Amygdala (tissue), 56 donors: ENCODE data around the gene DCC.

ENCODE experiments used
- DNase-seq, 56 donors: peaks; one replicate each; lab custom pipeline; 2025; lab: John Stamatoyannopoulos, UW

DCC gene

GRCh38 chr18:52991246-52991645, 651.2 kb downstream of the DCC start:
- no peak for DNase-seq

DNA sequence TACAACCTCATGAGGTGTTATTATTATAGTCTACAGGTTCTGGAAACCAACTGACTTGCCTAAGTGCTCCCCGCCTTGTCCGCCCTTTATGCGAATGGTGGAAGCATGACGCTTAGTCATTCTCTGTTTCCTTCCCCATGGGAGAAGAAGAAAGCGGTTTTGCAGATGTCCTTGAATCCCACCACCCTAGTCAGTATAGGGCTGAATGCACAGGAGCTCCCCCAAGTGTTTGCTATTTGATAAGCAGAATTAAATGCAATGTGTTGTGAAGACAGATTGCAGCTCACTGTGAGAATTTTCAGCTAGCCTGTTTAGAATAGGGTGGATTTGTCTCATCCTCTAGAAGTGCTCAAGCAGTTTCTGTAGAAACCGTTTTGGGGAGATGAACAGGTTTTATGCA, 652.0 kb downstream of the DCC start:
- DNase-seq: no peak

GRCh38 chr18:52995875-52996274, 655.9 kb downstream of the DCC start:
- DNase-seq: no peak

DNA sequence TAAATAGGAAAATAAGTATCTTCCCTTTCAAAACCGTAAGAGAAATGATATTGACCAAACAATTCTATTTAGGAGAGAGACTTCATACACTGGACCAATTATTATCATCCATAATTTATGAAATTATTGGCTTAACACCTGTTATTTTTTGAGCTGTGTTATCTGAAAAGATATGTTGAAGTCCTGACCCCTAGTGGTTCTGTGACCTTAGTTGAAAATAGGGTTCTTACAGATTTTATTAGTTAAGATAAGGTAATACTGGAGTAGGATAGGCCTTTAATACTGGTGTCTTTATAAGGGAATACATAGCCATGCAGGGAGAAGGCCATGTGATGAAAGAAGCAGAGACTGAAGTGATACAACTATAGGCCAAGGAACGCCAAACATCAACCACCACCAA, 659.6 kb downstream of the DCC start:
- no peak for DNase-seq

GRCh38 chr18:53004798-53005197, 664.8 kb downstream of the DCC start:
- DNase-seq: no peak

GRCh38 chr18:53018791-53019190, 678.8 kb downstream of the DCC start:
- no peak for DNase-seq

DNA sequence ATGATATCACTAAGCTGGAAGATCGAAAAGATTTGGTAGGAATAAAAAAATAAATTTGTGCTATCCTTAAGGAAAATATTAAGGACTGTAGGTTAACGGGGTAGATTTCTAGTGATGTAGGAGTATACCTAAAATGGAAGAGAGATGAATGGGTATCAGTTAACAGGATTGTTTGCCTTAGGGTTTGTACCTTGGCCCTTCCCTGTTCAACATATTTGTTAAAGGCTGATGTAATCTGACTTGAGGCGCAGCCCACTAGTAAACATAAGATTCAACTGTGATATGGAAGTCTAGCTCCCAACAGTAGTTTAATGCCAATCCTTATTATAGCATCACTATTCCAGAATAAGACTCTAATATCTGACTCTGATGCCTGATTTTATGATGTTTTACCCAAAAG, 685.2 kb downstream of the DCC start:
- DNase-seq: no peak

GRCh38 chr18:53028565-53028964, 688.6 kb downstream of the DCC start:
- DNase-seq: no peak

- no peak for DNase-seq
These were observed 693.1 kb downstream of the DCC start for GRCh38 chr18:53033128-53033527.

- no peak for DNase-seq
These were observed 698.6 kb downstream of the DCC start for GRCh38 chr18:53038608-53039007.

DNA sequence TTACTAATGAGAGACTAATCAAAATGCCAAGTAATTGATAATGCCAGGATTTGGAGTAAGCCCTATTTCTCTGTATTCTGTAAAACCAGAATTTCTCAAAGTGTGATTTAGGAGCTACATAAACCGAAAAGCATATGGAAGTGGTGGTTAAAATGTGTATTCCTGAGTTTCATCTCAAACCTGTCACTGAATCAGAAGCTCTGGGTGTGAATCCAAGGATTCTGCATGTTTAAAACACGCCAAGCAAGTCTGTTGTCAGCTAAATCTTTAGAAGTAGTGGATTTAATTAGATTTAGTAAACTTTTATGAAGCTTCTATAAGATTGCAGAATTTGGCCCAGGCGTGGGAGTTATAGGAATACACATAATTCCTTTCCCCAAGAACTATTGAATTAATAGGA, 700.3 kb downstream of the DCC start:
- DNase-seq: no peak

- DNase-seq: no peak
These were observed 716.1 kb downstream of the DCC start for GRCh38 chr18:53056064-53056463.

- no peak for DNase-seq
These were observed 730.8 kb downstream of the DCC start for GRCh38 chr18:53070788-53071187.

- DNase-seq: no peak
These were observed 740.7 kb downstream of the DCC start for GRCh38 chr18:53080687-53081086.

- DNase-seq: peak in 2 of 56 donors; percentile 4 to 8
These were observed 753.6 kb downstream of the DCC start for GRCh38 chr18:53093636-53094035.

- DNase-seq: no peak
These were observed 761.6 kb downstream of the DCC start for GRCh38 chr18:53101536-53102105.

DNA sequence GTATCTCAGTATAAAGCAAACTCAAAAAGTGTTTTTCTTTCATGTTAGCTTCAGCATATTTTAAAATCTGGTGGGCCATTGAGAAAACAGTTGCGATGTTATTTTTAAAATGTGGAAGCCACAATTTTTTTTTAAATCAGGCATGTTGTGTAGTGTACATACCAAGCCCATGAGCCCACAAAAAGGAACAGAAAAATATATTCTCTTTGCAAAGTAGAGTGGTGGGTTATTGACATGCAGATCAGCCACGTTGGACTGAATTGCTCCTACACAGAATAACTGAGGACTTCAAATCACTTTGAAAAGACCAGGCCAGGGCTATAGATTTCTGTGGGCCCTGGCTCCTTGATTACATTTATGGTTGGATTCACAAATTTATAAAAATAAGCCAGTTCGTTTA, 774.4 kb downstream of the DCC start:
- DNase-seq: no peak

DNA sequence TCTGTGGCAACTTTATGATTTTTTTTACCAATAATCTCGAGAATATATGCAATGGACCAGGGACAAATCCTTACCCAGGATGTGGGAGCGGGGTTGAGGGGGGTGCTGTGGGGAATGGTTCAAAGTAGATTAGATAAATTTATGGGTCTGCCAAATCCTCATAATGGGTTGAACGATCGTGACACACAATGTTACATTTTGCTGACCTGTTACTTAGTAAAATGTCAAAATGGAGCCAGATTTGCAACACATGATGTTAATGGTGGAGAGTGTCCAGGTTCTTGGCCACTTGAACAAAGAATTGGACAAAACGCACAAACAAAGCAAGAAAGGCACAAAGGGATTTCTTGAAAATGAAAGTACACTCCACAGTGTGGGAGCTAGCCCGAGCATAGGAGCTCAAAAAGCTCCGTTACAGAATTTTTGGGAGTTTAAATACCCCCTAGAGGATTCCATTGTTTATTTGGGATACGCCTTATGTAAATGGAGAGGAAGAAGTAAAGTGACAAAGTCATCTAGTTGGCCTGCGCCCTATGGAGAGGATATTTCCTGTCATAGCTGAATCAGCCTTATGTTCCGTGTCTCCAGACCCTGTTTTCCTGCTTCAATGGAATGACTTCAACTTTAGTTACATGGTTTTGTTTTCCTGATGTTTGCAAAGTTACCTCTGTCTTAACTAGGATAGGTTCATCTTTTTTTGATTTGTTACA, 776.0 kb downstream of the DCC start:
- no peak for DNase-seq

- DNase-seq: no peak
These were observed 777.9 kb downstream of the DCC start for GRCh38 chr18:53117851-53118250.

DNA sequence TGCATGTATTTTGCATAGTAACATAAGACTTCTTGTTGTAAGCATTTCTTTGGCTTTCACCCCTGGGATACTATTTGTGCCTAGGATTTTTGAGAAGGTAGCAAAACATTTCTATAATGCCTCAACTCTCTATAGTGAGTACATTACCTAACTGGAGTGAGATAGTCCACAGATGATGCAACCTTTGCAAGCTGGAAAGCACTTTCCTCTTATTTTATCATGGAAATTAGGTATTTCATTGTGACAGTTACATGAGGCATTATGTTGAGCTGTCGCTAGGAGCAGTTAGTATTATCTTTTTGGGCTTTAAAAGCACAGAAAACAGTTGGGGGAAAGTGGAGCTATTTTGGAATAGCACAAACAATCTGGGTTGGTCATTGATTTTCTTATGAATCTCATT, 786.2 kb downstream of the DCC start:
- no peak for DNase-seq

- DNase-seq: no peak
These were observed 791.0 kb downstream of the DCC start for GRCh38 chr18:53131001-53131400.

DNA sequence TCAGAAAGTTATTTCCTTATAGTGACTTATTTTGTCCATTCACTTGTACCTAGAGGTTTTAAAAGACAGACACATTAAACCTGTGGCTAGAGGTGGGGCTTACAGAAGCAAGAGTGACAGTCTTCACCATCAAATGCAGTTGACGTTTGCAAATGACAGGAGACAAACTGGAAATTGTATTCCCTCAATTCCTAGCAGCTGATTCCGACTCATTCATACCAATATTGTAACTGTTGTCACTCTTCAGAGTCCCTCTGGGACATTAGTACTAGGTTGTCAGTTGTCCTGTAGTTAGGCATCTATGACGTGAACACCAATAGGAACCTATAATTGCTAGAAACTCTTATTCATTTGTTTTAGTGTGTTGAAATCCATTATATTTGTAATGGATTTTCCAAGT, 794.7 kb downstream of the DCC start:
- no peak for DNase-seq

DNA sequence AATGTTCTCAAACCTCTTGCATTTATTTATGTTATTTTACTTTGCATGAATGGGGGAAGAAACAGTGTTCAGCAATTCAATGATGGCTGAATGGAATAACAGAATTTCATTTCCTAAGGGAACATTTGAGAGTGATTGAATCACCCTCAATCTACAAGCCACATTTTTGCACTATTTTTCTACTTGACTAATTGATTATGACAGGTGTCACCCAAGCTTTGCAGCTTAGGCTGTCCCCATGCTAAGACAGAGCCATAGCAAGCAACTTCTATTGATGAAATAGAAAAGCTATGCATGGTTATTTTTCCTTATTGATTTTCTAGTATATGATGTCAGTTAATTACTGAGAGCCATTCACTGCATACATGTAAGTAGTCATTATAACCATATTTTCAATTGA, 795.7 kb downstream of the DCC start:
- DNase-seq: no peak
